Fibroblast of skin of scalp (primary cell): ENCODE results near the gene SCML1.
A peak's percentile ranks its signal among the peaks of the same experiment; 100 is the strongest.
"Not testable (repeated sequence)": the region's sequence is repeated elsewhere in the genome, so short reads cannot be mapped to it uniquely, and the experiment has no call there.

ENCODE experiments used
- DNase-seq: peaks from one replicate; pipeline ENCODE4 v3.0.0-alpha.2; 2013

SCML1 gene

GRCh38 chrX:17738737-17739535, 1.6 kb downstream of the SCML1 start:
- peak; percentile 29 for DNase-seq

- DNase-seq: no peak
These were observed 3.1 kb downstream of the SCML1 start for GRCh38 chrX:17740137-17741122.

GRCh38 chrX:17741123-17741511, 3.8 kb downstream of the SCML1 start:
- DNase-seq: no peak

GRCh38 chrX:17743913-17744312, 6.6 kb downstream of the SCML1 start:
- DNase-seq: no peak

GRCh38 chrX:17744896-17745523, 7.7 kb downstream of the SCML1 start:
- no peak for DNase-seq

GRCh38 chrX:17747692-17748091, 10.4 kb downstream of the SCML1 start:
- DNase-seq: no peak

GRCh38 chrX:17748684-17749083, 11.4 kb downstream of the SCML1 start:
- DNase-seq: no peak

GRCh38 chrX:17750436-17750835, 13.1 kb downstream of the SCML1 start:
- no peak for DNase-seq

- no peak for DNase-seq
These were observed 21.1 kb downstream of the SCML1 start for GRCh38 chrX:17758382-17758781.

- DNase-seq: no peak
These were observed 22.7 kb downstream of the SCML1 start for GRCh38 chrX:17759990-17760389.

GRCh38 chrX:17767734-17768133, 30.4 kb downstream of the SCML1 start:
- no peak for DNase-seq

- DNase-seq: no peak
These were observed 31.7 kb downstream of the SCML1 start for GRCh38 chrX:17768997-17769396.

GRCh38 chrX:17769701-17770269, 32.5 kb downstream of the SCML1 start:
- DNase-seq: no peak

- DNase-seq: no peak
These were observed 36.1 kb downstream of the SCML1 start for GRCh38 chrX:17773221-17773876.

GRCh38 chrX:17774053-17774452, 36.8 kb downstream of the SCML1 start:
- no peak for DNase-seq

- DNase-seq: no peak
These were observed 41.7 kb downstream of the SCML1 start for GRCh38 chrX:17778997-17779396.

GRCh38 chrX:17779434-17779833, 42.1 kb downstream of the SCML1 start:
- DNase-seq: no peak

GRCh38 chrX:17786554-17787347, 49.5 kb downstream of the SCML1 start:
- not testable (repeated sequence) for DNase-seq

- DNase-seq: no peak
These were observed 50.3 kb downstream of the SCML1 start for GRCh38 chrX:17787557-17787956.

- DNase-seq: peak; percentile 35
These were observed 51.1 kb downstream of the SCML1 start for GRCh38 chrX:17788439-17788838.

GRCh38 chrX:17788956-17789562, 51.8 kb downstream of the SCML1 start:
- DNase-seq: peak; percentile 0
